GM12878 (cell line): ENCODE measurements around the gene BSPRY. TPM values are rescaled to one million over a fixed set of nuclear protein-coding genes. Genes with fewer than 3 reads are reported as not detected.

Experiments used
- EGR1 ChIP-seq, 2 experiments: IDR thresholded peaks; 1 replicate in 1 of 2; 2 replicates in 1 of 2; pipeline ENCODE4 v1.6.1; 2011 to 2012; ENCODE audit warnings: low read depth in 2 of 2, low read length in 2 of 2, borderline replicate concordance in 1 of 2, mild to moderate bottlenecking in 1 of 2, moderate library complexity in 1 of 2
- FOXM1 ChIP-seq: IDR thresholded peaks from 2 replicates; pipeline ENCODE4 v1.6.1; 2012; ENCODE audit warnings: low read depth, mild to moderate bottlenecking, inconsistent platforms, low read length, moderate library complexity
- GATAD2B ChIP-seq: fragments of 450-650 bp; conservative IDR thresholded peaks from 2 replicates; pipeline ENCODE4 v1.6.1; 2017; ENCODE audit warnings: low read depth, mild to moderate bottlenecking, moderate library complexity
- NFXL1 ChIP-seq: fragments of 450-650 bp; IDR thresholded peaks from 2 replicates; pipeline ENCODE4 v1.6.1; 2017; ENCODE audit warnings: antibody characterized with exemption, mild to moderate bottlenecking, borderline replicate concordance
- NR2C1 ChIP-seq: fragments of 450-650 bp; IDR thresholded peaks from 2 replicates; pipeline ENCODE4 v1.6.1; 2017; ENCODE audit warnings: antibody characterized with exemption, mild to moderate bottlenecking, moderate library complexity
- SMAD1 ChIP-seq: fragments of 450-650 bp; IDR thresholded peaks from 2 replicates; pipeline ENCODE4 v1.6.1; 2018; ENCODE audit warnings: mild to moderate bottlenecking, low read depth; ENCODE audit not compliant: partially characterized antibody
- SMC3 ChIP-seq: IDR thresholded peaks from 2 replicates; pipeline ENCODE4 v1.6.1; 2011; ENCODE audit warnings: low read length, improper control_type of control experiment, borderline replicate concordance
- SPI1 ChIP-seq: IDR thresholded peaks from 2 replicates; pipeline ENCODE4 v1.6.1; 2011; ENCODE audit warnings: low read depth, mild to moderate bottlenecking, low read length, moderate library complexity, borderline replicate concordance; ENCODE audit not compliant: insufficient read depth
- SREBF2 ChIP-seq: IDR thresholded peaks from 2 replicates; pipeline ENCODE4 v1.6.1; 2012; ENCODE audit warnings: mild to moderate bottlenecking, low read length
- SRF ChIP-seq, 2 experiments: IDR thresholded peaks; 2 replicates each; pipeline ENCODE4 v1.6.1; 2011; ENCODE audit warnings: low read depth in 2 of 2, low read length in 2 of 2, mild to moderate bottlenecking in 1 of 2, moderate library complexity in 1 of 2
- STAT3 ChIP-seq: IDR thresholded peaks from 2 replicates; pipeline ENCODE4 v1.6.1; 2011; ENCODE audit warnings: low read depth, low read length, improper control_type of control experiment
- SUPT20H ChIP-seq: IDR thresholded peaks from 2 replicates; pipeline ENCODE4 v1.6.1; 2011; ENCODE audit warnings: low read depth, mild to moderate bottlenecking, low read length, moderate library complexity, borderline replicate concordance; ENCODE audit not compliant: control insufficient read depth
- ZBTB33 ChIP-seq: fragments of 450-650 bp; IDR thresholded peaks from 2 replicates; pipeline ENCODE4 v1.6.1; 2017; ENCODE audit warnings: mild to moderate bottlenecking
- polyA plus RNA-seq, 11 experiments: library from polyadenylated mRNA; depleted of rRNA in 4 of 11; unstranded in 6 of 11; stranded (reverse) in 5 of 11; fragments of >200 nt; fragmentation: Nextera tagmentation in 4 of 11; fragmentation: Illumina TruSeq in 1 of 11; extraction: Ambion mirVana in 4 of 11; extraction: Trizol in 1 of 11; gene quantifications; 1 replicate in 1 of 11; 2 replicates in 10 of 11; pipeline versions ENCODE4 v1.2.1 to v1.2.3, GENCODE V29; 2011 to 2016; ENCODE audit warnings: inconsistent platforms in 2 of 11, missing spikeins in 2 of 11, low read depth in 1 of 11
- total RNA-seq, 4 experiments: library from RNA; depleted of rRNA in 3 of 4; stranded (reverse); fragments of >200 nt in 3 of 4; fragmentation: Illumina TruSeq in 1 of 4; extraction: Trizol in 1 of 4; gene quantifications; 2 replicates each; pipeline versions ENCODE4 v1.2.1 to v1.2.3, GENCODE V29; 2013 to 2021
- TF ChIP-seq, protein P1 (sequence below): fragments of 450-650 bp; formaldehyde crosslinking; IDR thresholded peaks from 2 replicates; pipeline ENCODE4 v1.4.0; 2020; ENCODE audit warnings: mild to moderate bottlenecking, moderate library complexity
- TF ChIP-seq, protein P2 (sequence below): IDR thresholded peaks from 2 replicates; pipeline ENCODE4 v1.6.1; 2011; ENCODE audit warnings: low read depth, low read length, improper control_type of control experiment, borderline replicate concordance
- TF ChIP-seq, protein P3 (sequence below): fragments of 450-650 bp; IDR thresholded peaks from 2 replicates; pipeline ENCODE4 v1.6.1; 2017; ENCODE audit warnings: low read depth, mild to moderate bottlenecking, moderate library complexity
- TF ChIP-seq, protein P4 (sequence below): fragments of 450-650 bp; IDR thresholded peaks from 2 replicates; pipeline ENCODE4 v1.6.1; 2016; ENCODE audit warnings: mild to moderate bottlenecking

BSPRY gene
- total and polyA plus RNA-seq, 10 of the 15 experiments (the other 5 are each of a cell fraction or from before 2014, with no cell fraction given), result 0.45 to 6.3 (median 4.1) TPM

- TF ChIP-seq, protein P1, sequence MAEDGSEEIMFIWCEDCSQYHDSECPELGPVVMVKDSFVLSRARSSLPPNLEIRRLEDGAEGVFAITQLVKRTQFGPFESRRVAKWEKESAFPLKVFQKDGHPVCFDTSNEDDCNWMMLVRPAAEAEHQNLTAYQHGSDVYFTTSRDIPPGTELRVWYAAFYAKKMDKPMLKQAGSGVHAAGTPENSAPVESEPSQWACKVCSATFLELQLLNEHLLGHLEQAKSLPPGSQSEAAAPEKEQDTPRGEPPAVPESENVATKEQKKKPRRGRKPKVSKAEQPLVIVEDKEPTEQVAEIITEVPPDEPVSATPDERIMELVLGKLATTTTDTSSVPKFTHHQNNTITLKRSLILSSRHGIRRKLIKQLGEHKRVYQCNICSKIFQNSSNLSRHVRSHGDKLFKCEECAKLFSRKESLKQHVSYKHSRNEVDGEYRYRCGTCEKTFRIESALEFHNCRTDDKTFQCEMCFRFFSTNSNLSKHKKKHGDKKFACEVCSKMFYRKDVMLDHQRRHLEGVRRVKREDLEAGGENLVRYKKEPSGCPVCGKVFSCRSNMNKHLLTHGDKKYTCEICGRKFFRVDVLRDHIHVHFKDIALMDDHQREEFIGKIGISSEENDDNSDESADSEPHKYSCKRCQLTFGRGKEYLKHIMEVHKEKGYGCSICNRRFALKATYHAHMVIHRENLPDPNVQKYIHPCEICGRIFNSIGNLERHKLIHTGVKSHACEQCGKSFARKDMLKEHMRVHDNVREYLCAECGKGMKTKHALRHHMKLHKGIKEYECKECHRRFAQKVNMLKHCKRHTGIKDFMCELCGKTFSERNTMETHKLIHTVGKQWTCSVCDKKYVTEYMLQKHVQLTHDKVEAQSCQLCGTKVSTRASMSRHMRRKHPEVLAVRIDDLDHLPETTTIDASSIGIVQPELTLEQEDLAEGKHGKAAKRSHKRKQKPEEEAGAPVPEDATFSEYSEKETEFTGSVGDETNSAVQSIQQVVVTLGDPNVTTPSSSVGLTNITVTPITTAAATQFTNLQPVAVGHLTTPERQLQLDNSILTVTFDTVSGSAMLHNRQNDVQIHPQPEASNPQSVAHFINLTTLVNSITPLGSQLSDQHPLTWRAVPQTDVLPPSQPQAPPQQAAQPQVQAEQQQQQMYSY (CRISPR knock-in tag), result no peak
- TF ChIP-seq SUPT20H, result no peak
- TF ChIP-seq, protein P2, sequence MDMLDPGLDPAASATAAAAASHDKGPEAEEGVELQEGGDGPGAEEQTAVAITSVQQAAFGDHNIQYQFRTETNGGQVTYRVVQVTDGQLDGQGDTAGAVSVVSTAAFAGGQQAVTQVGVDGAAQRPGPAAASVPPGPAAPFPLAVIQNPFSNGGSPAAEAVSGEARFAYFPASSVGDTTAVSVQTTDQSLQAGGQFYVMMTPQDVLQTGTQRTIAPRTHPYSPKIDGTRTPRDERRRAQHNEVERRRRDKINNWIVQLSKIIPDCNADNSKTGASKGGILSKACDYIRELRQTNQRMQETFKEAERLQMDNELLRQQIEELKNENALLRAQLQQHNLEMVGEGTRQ, result no peak
- TF ChIP-seq SMC3, result no peak
- TF ChIP-seq EGR1 (IDR thresholded peaks at IDR 0.05; ENCODE audit: borderline replicate concordance in 1 of 2, low read depth in 2 of 2, low read length in 2 of 2), result no peak
- no peak for TF ChIP-seq SPI1
- no peak for TF ChIP-seq NR2C1
- TF ChIP-seq FOXM1, result no peak
- TF ChIP-seq, protein P3, sequence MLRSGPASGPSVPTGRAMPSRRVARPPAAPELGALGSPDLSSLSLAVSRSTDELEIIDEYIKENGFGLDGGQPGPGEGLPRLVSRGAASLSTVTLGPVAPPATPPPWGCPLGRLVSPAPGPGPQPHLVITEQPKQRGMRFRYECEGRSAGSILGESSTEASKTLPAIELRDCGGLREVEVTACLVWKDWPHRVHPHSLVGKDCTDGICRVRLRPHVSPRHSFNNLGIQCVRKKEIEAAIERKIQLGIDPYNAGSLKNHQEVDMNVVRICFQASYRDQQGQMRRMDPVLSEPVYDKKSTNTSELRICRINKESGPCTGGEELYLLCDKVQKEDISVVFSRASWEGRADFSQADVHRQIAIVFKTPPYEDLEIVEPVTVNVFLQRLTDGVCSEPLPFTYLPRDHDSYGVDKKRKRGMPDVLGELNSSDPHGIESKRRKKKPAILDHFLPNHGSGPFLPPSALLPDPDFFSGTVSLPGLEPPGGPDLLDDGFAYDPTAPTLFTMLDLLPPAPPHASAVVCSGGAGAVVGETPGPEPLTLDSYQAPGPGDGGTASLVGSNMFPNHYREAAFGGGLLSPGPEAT, result no peak
- TF ChIP-seq SMAD1, result no peak
- TF ChIP-seq, protein P4, sequence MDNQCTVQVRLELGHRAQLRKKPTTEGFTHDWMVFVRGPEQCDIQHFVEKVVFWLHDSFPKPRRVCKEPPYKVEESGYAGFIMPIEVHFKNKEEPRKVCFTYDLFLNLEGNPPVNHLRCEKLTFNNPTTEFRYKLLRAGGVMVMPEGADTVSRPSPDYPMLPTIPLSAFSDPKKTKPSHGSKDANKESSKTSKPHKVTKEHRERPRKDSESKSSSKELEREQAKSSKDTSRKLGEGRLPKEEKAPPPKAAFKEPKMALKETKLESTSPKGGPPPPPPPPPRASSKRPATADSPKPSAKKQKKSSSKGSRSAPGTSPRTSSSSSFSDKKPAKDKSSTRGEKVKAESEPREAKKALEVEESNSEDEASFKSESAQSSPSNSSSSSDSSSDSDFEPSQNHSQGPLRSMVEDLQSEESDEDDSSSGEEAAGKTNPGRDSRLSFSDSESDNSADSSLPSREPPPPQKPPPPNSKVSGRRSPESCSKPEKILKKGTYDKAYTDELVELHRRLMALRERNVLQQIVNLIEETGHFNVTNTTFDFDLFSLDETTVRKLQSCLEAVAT, result 0 out of 2 replicates have a peak, but pooled peaks have one; percentile 27
- no peak for TF ChIP-seq STAT3
- peak; percentile 54 for TF ChIP-seq GATAD2B
- TF ChIP-seq NFXL1, result no peak
- no peak for TF ChIP-seq SRF (IDR thresholded peaks at IDR 0.05; ENCODE audit: low read depth in 2 of 2, low read length in 2 of 2)
- no peak for TF ChIP-seq ZBTB33
- TF ChIP-seq SREBF2, result no peak
These were observed 27.6 kb downstream of the BSPRY start, which contains the start of gene HDHD3 (continued) for GRCh38 chr9:113376634-113377567.
